ENCODE data around the gene FXYD3.

FXYD3 gene

GRCh38 chr19:35107545-35107944, 8.1 kb upstream of the FXYD3 start:
- no peak for DNase-seq

DNA sequence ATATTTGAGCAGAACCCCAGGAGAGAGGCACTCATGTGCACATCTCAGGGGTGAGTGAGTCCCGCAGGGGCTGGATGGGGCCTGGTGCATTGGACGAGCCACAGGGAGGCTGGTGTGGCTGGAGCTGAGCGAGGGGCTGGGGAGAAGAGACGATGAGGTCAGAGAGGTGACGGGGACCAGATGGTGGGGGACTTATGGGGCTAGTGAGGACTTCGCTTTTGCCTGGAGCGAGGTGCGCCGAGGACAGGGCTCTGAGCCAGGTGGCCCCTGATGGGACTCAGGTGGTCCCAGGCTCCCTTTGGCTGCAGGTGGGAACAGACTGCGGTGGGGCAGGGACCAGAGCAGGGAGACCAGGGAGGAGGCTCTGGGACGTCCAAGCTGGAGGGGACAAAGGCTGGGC, 6.9 kb upstream of the FXYD3 start:
- no peak for DNase-seq

DNA sequence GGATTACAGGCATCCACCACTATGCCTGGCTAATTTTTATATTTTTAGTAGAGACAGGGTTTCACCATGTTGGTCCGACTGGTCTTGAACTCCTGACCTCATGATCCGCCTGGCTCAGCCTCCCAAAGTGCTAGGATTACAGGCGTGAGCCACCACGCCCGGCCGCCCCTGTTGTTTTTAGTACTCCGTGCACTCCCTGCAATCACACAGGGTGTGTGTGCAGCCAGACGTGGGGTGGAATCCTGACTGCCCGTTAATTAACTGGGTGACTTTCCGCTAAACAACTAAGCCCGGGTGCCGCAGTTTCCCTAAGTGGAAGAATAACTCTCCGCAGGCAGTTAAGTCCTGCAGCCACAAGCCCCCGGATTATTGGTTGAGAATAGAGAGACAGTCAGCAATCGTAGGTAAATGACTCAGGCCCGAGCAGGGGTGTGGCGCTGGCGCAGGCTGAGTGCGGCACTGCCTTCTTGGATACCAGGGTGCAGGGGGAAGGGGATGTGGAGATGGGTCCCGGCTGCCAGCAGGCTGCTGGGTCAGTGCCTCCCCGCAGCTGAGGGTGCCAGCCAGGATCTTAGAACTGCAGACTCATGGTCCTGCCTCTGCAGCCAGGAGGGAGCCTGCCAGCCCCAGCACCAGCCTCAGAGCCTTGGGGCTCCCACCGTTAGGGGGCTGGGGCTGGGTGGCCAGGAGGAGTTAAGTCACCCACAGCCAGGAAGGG, 6.1 kb upstream of the FXYD3 start:
- DNase-seq: no peak

GRCh38 chr19:35110974-35111373, 4.6 kb upstream of the FXYD3 start:
- DNase-seq: no peak

DNA sequence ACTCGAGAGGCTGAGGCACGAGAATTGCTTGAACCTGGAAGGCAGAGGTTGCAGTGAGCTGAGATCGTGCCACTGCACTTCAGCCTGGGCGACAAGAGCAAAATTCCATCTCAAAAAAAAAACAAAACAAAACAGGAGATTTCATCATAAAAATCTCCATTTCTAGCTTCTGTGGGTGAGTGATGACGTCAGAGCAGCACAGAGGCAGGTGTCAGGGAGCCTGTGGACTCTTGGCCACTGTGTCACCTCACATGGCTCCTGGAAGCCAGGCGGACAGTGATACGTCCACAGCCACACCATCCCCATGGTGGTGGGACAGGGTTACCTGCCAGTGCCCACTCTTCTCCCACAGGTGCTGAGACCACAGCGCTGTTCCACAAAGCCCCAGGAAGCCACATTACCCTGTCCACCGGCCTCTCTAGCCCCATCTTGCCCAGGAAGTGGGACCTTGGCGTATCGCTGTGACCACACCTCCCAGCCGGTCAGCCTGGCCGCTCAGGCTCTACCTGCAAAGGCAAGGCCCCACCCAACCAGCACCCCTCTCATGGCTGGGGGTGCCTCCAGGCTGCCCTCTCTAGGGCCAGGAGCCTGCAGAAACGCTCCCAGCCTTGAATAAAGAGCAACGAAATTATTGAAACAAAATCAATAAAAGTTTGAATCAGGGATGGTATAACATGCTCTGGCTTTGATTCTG, 2.5 kb upstream of the FXYD3 start:
- no peak for DNase-seq

DNA sequence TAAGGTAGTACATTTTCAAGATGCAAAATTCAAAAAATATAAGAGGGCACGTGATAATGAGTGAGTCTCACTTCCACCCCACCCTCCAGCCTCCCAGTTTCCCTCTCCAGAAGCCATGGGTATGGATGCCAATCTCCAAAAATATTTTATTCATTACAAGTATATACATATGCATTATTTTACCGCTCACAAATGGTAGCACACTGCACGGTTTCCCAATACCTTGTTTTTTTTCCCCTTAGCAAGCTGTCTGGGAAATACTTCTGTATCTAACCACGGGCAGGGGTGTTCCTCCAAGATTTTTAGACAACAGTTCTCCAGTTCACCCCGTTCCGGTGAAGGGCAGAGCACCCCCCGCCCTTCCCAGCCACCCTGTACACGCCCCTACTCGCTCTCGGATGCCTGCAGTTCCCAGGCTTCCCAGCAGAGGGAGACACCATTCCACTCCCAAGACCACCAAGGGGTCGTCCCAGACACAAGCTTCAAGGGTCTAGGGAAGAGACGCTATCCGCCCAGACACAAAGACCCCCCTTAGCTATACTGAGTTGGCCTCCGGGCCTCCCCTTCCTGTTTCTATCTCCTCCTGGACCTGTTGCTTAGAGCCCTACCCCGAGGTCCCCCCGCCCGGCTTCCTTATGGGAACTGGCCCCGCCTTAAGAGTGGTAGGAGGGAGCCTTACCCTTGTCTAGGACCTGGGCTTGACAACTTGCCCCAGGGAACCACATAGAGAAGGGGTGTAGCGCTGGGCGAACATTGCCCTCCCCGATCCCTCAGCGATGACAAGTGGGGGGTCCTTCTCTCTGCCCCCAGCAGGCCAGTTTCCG, 1.1 kb upstream of the FXYD3 start:
- peak; percentile 85 for DNase-seq

GRCh38 chr19:35116072-35116801, 614 bp downstream of the FXYD3 start:
- DNase-seq: no peak

DNA sequence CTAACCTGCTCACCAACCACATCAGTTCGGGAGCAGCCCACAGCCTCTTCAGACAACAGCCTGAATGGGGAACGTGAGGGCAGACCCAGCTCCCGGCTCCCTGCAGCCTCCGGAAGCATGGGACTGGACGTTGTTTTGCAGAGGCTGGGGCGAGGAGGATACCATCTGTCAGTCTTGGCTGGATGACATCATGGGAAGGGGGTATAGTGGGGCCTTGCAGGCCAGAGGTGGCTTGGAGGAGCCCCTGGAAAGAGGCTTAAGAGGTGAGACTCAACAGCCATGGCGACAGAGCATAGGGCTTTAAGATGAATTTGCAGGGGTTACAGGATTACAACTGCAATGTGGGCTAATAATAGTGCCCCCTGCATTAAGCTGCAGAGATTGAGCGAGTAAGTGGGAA, 1.5 kb downstream of the FXYD3 start:
- DNase-seq: peak; percentile 81

DNA sequence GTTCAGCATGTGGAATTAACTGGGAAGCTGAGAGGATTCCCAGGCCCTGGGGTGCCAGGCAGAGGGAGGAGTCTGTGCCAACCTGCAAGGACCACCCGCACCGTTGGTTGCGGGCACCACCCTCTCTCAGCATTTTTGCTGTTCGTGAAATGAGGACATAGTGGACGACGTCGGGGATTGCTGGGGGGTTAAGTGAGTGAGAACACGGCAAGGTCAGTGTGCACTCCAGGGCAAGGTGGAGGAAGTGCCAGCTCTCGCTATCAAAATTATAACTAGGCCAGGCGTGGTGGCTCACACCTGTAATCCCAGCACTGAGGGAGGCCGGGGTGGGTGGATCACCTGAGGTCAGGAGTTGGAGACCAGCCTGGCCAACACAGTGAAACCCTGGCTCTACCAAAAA, 2.2 kb downstream of the FXYD3 start:
- DNase-seq: no peak

DNA sequence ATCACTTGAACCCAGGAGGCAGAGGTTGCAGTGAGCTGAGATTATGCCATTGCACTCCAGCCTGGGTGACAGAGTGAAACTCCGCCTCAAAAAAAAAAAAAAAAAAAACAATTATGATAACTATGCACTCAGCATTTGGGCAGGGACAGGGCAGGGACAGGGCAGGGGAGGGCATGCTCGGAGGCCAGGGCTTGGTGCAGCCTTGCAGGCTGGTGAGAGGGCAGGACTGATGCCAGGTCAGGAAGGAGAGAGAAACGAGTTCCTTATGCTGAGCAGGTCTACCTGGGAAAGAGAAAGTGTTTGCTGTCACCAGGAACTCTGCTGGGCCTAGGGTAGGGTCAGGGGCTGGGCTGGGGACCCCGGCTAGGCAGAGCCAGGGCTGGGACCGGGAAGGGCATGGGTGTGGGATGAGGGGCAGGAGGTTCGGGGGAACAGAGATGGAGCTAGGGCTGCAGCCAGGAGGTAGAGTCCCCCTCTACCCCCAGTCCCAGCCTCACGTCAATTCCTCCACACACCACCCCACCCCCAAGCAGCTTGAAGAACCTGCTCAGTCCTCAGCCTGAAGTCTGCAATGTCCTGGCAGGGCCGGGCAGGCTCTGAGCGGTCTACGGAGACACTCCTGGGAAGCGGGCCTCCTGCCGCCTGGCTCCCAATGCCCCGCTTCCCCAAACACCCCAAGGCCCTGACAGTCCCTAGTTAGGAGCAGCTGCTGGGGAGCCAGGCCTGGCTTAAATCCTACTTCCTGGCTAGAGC, 2.8 kb downstream of the FXYD3 start:
- no peak for DNase-seq

DNA sequence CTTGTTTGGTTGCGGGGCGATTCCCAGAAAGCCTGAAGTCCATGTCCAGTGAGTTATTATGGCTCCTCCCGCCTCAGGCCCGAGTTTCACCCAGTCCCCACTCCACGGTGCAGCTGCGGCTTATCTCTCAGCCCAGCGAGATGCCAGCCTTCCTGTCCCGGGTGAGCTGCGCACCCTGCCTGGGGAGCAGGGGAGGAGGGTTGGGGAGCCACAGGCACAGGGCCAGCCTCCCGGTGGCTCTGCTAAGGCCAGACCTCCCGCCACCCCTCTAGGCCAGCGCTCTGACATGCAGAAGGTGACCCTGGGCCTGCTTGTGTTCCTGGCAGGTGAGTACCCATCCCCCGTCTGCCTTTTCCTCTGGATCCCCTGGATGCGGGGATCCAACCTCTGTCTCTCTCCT, 3.5 kb downstream of the FXYD3 start:
- no peak for DNase-seq

DNA sequence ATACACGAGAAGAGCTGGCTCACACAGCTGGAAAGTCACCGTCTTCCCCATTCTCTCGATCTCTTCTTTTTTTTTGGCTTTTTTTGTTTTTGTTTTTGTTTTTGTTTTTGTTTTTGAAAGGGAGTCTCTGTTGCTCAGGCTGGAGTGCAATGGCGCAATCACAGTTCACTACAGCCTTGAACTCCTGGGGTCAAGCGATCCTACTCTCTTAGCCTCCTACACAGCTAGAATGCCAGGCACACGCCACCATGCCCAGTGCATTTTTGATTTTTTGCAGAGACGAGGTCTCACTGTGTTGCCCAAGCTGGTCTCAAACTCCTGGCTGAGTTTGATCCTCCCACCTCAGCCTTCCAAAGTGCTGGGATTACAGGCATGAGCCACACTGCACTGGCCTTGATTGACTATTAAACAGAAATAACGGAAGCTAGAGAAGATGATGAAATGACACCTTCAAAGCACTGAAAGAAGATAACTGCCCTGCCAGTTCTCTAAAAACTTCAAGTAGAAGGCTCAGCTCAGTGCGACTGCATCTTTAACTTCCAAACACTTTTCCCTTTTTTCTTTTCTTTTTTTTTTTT, 4.0 kb downstream of the FXYD3 start:
- no peak for DNase-seq

- peak; percentile 20 for DNase-seq
Measured at GRCh38 chr19:35120492-35120891, 4.9 kb downstream of the FXYD3 start.

- no peak for DNase-seq
Measured at GRCh38 chr19:35120898-35121297, 5.3 kb downstream of the FXYD3 start.

- no peak for DNase-seq
Measured at GRCh38 chr19:35122687-35123551, 7.3 kb downstream of the FXYD3 start.

GRCh38 chr19:35123573-35123972, 8.0 kb downstream of the FXYD3 start:
- peak; percentile 52 for DNase-seq

GRCh38 chr19:35124098-35125060, 8.8 kb downstream of the FXYD3 start:
- DNase-seq: peak; percentile 81

- no peak for DNase-seq
Measured at GRCh38 chr19:35125270-35125717, 9.7 kb downstream of the FXYD3 start.

DNA sequence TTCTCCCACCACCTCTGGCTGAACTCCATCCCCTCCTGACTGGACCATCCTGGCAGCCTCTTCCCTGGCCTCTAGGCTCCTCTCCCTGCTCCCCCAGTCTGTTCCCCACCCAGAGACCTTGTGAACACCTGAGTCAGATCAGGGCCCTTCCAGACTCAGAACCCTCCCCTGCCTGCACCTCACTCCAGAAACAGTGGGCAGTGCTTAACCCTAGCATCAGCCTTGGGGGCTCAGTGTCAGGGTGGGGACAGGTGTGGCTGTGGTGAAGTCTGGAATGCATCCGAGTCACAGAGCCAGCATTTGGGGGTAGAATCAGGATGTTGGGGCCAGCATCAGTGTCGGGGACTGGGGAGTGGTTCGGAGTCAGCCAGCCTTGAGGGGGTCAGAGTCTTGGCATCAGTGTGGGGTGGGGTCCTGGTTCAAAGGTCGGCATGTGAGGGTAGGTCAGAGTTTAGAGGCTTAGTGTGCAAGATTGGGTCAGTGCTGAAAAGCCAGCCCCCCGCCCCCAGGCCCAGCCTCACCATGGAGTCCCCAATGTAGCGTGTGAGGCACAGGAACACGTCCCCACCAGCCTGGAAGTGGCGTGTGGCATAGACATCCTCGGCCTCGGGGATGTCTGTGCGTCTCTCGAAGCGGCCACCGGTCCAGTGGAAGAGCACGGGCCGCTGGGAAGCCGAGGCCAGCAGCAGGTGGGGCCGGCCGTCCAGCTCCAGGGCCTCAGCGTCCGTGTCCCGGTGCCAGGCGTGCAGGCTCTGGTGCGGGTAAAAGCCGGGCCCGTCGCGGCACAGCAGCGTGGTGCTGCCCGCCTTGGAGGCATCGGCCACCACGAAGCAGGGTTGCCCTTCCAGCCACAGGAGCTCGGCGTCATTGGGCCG, 10.4 kb downstream of the FXYD3 start:
- DNase-seq: no peak

Measured in NCI-H1694 (cell line).